HUDEP-2 (cell line): ENCODE measurements around the gene EXO5.
"Not testable (repeated sequence)": the region's sequence is repeated elsewhere in the genome, so short reads cannot be mapped to it uniquely, and the experiment has no call there.

Source experiments
- DNase-seq, 76 experiments: peaks; one replicate each; lab custom pipeline; 2025; ENCODE audit not compliant: unreplicated experiment in 76 of 76; lab: John Stamatoyannopoulos, UW

Gene EXO5

DNA sequence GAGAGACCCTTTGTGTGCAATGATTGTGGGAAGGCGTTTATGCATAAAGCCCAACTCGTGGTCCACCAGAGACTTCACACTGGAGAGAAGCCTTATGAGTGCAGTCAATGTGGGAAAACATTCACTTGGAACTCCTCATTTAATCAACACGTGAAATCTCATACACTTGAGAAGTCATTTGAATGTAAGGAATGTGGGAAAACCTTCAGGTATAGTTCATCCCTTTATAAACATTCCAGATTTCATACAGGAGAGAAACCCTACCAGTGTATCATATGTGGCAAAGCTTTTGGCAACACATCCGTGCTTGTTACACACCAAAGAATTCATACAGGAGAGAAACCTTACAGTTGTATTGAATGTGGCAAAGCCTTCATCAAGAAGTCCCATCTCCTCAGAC is 38.4 kb downstream of the EXO5 start:
- DNase-seq, result no peak

- DNase-seq, result peak in 2 of 76 experiments; percentile 1 to 18
Observed at GRCh38 chr1:40553017-40553416, 44.5 kb downstream of the EXO5 start.

GRCh38 chr1:40554807-40555206 is 46.2 kb downstream of the EXO5 start:
- DNase-seq, result not testable (repeated sequence)

GRCh38 chr1:40556121-40556520 is 47.6 kb downstream of the EXO5 start:
- DNase-seq, result no peak

GRCh38 chr1:40558241-40558640 is 49.7 kb downstream of the EXO5 start:
- not testable (repeated sequence) for DNase-seq

DNA sequence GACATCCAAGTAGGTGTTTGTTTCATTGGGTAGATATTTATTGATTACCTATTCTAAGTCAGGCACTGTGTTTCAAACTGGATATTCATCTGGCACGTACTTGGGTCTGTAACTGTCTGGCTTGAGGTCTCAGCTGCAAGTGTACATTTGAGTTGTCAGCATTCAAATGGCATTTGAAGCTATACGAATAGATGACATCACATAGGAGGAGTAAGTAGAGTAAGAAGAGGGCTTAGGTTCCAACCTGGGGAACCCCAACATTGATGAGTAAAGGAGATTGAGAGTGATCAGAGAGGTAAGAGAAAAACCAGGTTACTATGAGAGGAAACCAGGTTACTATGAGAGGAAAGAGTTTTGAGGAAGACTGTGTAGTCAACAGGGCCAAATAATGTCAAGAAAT is 53.6 kb downstream of the EXO5 start:
- no peak for DNase-seq

DNA sequence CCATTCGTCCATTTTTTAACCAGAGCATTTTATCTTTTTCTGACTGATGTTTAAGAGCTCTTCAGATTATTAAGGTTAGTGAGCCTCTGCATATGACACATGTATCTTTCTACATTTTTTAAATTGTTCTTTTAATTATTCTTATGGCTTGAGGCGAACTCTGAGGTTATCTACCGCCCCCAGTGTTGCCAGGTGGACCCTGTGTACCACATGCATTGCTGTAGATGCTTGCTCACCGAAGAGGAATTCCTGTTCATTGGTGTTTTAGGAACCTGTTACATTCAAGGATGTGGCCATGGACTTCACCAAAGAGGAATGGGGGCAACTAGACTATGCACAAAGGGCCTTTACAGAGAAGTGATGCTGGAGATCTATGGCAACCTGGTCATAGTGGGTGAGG is 54.7 kb downstream of the EXO5 start:
- no peak for DNase-seq

- no peak for DNase-seq
Observed at GRCh38 chr1:40564506-40564905, 55.9 kb downstream of the EXO5 start.

GRCh38 chr1:40564913-40565312 is 56.3 kb downstream of the EXO5 start:
- DNase-seq, result no peak
